SK-N-SH (cell line): Measurements from ENCODE around the gene CCDC106. TPM values are rescaled to one million over a fixed set of nuclear protein-coding genes. Genes with fewer than 3 reads are reported as not detected.

Experiments
- CTCF ChIA-PET: fragments of 300-600, 350-600 bp; formaldehyde crosslinking; extraction: SDS; loops from one replicate; lab custom pipeline; 2021; lab: Yijun Ruan, JAX
- POLR2A ChIA-PET: fragments of 350-600 bp; sonication (Branson Sonifier 250); formaldehyde crosslinking; extraction: SDS; loops from one replicate; lab custom pipeline; 2020; ENCODE audit warnings: antibody characterized with exemption, inconsistent platforms; lab: Yijun Ruan, JAX
- DNase-seq: peaks from one replicate; pipeline ENCODE4 v3.0.0; 2012
- H2AFZ ChIP-seq: fragments of 200-600 bp; sonication (generic); 2 replicates; pipeline ENCODE4 v1.8.1; 2016; ENCODE audit warnings: antibody characterized with exemption, mild to moderate bottlenecking, low read depth
- H3F3A ChIP-seq: fragments of 200-600 bp; sonication (generic); replicated peaks from 2 replicates; pipeline ENCODE3; 2016; ENCODE audit warnings: antibody characterized with exemption, mild to moderate bottlenecking; ENCODE audit not compliant: insufficient read depth
- H3K27ac ChIP-seq, 2 experiments: fragments of 200-500 bp in 1 of 2; fragments of 200-600 bp in 1 of 2; sonication (Bioruptor generic) in 1 of 2; sonication (generic), shearing (Covaris generic) in 1 of 2; 2 replicates each; pipeline versions ENCODE4 v1.5.1 to v1.6.1; 2014 to 2016; ENCODE audit warnings: low read depth in 2 of 2, inconsistent platforms in 1 of 2, low read length in 1 of 2, mild to moderate bottlenecking in 1 of 2, mixed read lengths in 1 of 2
- H3K27me3 ChIP-seq: fragments of 200-600 bp; sonication (generic), shearing (Covaris generic); 2 replicates; pipeline ENCODE4 v1.6.1; 2016; ENCODE audit warnings: mixed run types; ENCODE audit not compliant: insufficient read depth
- H3K36me3 ChIP-seq, 2 experiments: fragments of 200-500 bp in 1 of 2; fragments of 200-600 bp in 1 of 2; sonication (Bioruptor generic) in 1 of 2; sonication (generic) in 1 of 2; replicated peaks in 1 of 2; 2 replicates each; pipeline versions ENCODE3 to v1.5.1; 2014 to 2016; ENCODE audit warnings: low read length in 1 of 2, mild to moderate bottlenecking in 1 of 2; ENCODE audit not compliant: insufficient read depth in 2 of 2, control insufficient read depth in 1 of 2
- H3K4me1 ChIP-seq, 2 experiments: fragments of 200-500 bp in 1 of 2; fragments of 200-600 bp in 1 of 2; sonication (Bioruptor generic) in 1 of 2; sonication (generic), shearing (Covaris generic) in 1 of 2; 2 replicates each; pipeline versions ENCODE4 v1.5.1 to v1.6.1; 2014 to 2016; ENCODE audit warnings: low read depth in 1 of 2, low read length in 1 of 2, mixed run types in 1 of 2; ENCODE audit not compliant: insufficient read depth in 2 of 2, control insufficient read depth in 1 of 2
- H3K4me2 ChIP-seq: fragments of 200-600 bp; sonication (generic), shearing (Covaris generic); 2 replicates; pipeline ENCODE4 v1.6.1; 2017; ENCODE audit warnings: mixed run types
- H3K4me3 ChIP-seq, 2 experiments: fragments of 200-500 bp in 1 of 2; fragments of 200-600 bp in 1 of 2; sonication (Bioruptor generic) in 1 of 2; sonication (generic), shearing (Covaris generic) in 1 of 2; 2 replicates each; pipeline versions ENCODE4 v1.5.1 to v1.8.1; 2014 to 2016; ENCODE audit warnings: low read depth in 2 of 2, inconsistent platforms in 1 of 2, low read length in 1 of 2, mild to moderate bottlenecking in 1 of 2, mixed read lengths in 1 of 2, moderate library complexity in 1 of 2
- H3K79me2 ChIP-seq: fragments of 200-600 bp; sonication (generic); 2 replicates; pipeline ENCODE4 v1.8.1; 2017; ENCODE audit warnings: mild to moderate bottlenecking; ENCODE audit not compliant: insufficient read depth
- H3K9ac ChIP-seq: fragments of 200-600 bp; sonication (generic); 2 replicates; pipeline ENCODE4 v1.6.1; 2017; ENCODE audit warnings: mixed run types
- H3K9me2 ChIP-seq: fragments of 200-600 bp; sonication (generic); 2 replicates; pipeline ENCODE4 v1.6.1; 2017; ENCODE audit warnings: mixed run types
- H3K9me3 ChIP-seq: fragments of 200-600 bp; sonication (generic); 2 replicates; pipeline ENCODE4 v1.6.1; 2017; ENCODE audit warnings: mixed run types, mild to moderate bottlenecking, moderate library complexity
- H4K20me1 ChIP-seq: fragments of 200-600 bp; sonication (generic); 2 replicates; pipeline ENCODE4 v1.6.1; 2017; ENCODE audit warnings: mild to moderate bottlenecking, mixed run types; ENCODE audit not compliant: insufficient read depth
- CHD2 ChIP-seq: fragments of 150-350 bp; IDR thresholded peaks from 2 replicates; pipeline ENCODE4 v1.6.1; 2018; ENCODE audit warnings: low read length; ENCODE audit not compliant: partially characterized antibody
- ELF1 ChIP-seq: IDR thresholded peaks from 2 replicates; pipeline ENCODE4 v1.4.0; 2012
- EP300 ChIP-seq, 2 experiments: IDR thresholded peaks; 2 replicates each; pipeline versions ENCODE4 v1.4.0 to v1.6.1; 2012; ENCODE audit warnings: borderline replicate concordance in 1 of 2, low read depth in 1 of 2, low read length in 1 of 2
- EZH2phosphoT487 ChIP-seq: fragments of 200-600 bp; sonication (generic); IDR thresholded peaks from 2 replicates; pipeline ENCODE4 v1.6.1; 2017; ENCODE audit warnings: low read depth, mixed run types, mild to moderate bottlenecking, antibody characterized with exemption, moderate library complexity, borderline replicate concordance
- FOSL2 ChIP-seq: IDR thresholded peaks from 2 replicates; pipeline ENCODE4 v1.4.0; 2012; ENCODE audit warnings: low read depth, mild to moderate bottlenecking, moderate library complexity, borderline replicate concordance
- FOXJ3 ChIP-seq: sonication (generic); formaldehyde crosslinking; IDR thresholded peaks from 2 replicates; pipeline ENCODE4 v1.5.1; 2020; ENCODE audit warnings: mild to moderate bottlenecking, missing genetic modification reagents
- GABPA ChIP-seq: IDR thresholded peaks from 2 replicates; pipeline ENCODE4 v1.4.0; 2012; ENCODE audit warnings: low read depth, mild to moderate bottlenecking
- GATA2 ChIP-seq: sonication (generic); formaldehyde crosslinking; IDR thresholded peaks from 2 replicates; pipeline ENCODE4 v1.5.0; 2020; ENCODE audit warnings: mild to moderate bottlenecking, missing genetic modification reagents
- JUND ChIP-seq: IDR thresholded peaks from 2 replicates; pipeline ENCODE4 v1.4.0; 2012
- MAX ChIP-seq: IDR thresholded peaks from 2 replicates; pipeline ENCODE4 v1.4.0; 2012; ENCODE audit warnings: low read depth
- MEF2A ChIP-seq: IDR thresholded peaks from 2 replicates; pipeline ENCODE4 v1.4.0; 2012; ENCODE audit warnings: low read depth, borderline replicate concordance
- NFIC ChIP-seq: IDR thresholded peaks from 2 replicates; pipeline ENCODE4 v1.4.0; 2012; ENCODE audit warnings: borderline replicate concordance
- POLR2AphosphoS5 ChIP-seq: IDR thresholded peaks from 2 replicates; pipeline ENCODE4 v1.6.1; 2012; ENCODE audit warnings: low read depth, low read length
- RAD21 ChIP-seq: IDR thresholded peaks from 2 replicates; pipeline ENCODE4 v1.6.1; 2012; ENCODE audit warnings: mild to moderate bottlenecking, low read length
- REST ChIP-seq: IDR thresholded peaks from 2 replicates; pipeline ENCODE4 v1.6.1; 2012; ENCODE audit warnings: mild to moderate bottlenecking, low read depth, low read length, moderate library complexity
- RFX5 ChIP-seq: IDR thresholded peaks from 2 replicates; pipeline ENCODE4 v1.6.1; 2012; ENCODE audit warnings: mild to moderate bottlenecking, improper control_type of control experiment, low read length
- RXRA ChIP-seq: IDR thresholded peaks from 2 replicates; pipeline ENCODE4 v1.4.0; 2012; ENCODE audit warnings: low read depth, mild to moderate bottlenecking, borderline replicate concordance
- SIN3A ChIP-seq: IDR thresholded peaks from 2 replicates; pipeline ENCODE4 v1.6.1; 2012; ENCODE audit warnings: low read depth, mild to moderate bottlenecking, low read length, moderate library complexity, borderline replicate concordance
- SMC3 ChIP-seq: IDR thresholded peaks from 2 replicates; pipeline ENCODE4 v1.6.1; 2012; ENCODE audit warnings: low read depth, low read length, improper control_type of control experiment
- TAF1 ChIP-seq: IDR thresholded peaks from 2 replicates; pipeline ENCODE4 v1.6.1; 2012; ENCODE audit warnings: low read depth, mild to moderate bottlenecking, low read length, moderate library complexity, borderline replicate concordance
- TCF12 ChIP-seq: IDR thresholded peaks from 2 replicates; pipeline ENCODE4 v1.4.0; 2012
- YY1 ChIP-seq: IDR thresholded peaks from 2 replicates; pipeline ENCODE4 v1.4.0; 2012; ENCODE audit warnings: low read depth, mild to moderate bottlenecking
- WGBS: methylation state at CpG from one replicate; pipeline ENCODE4 v1.1.6; 2017; ENCODE audit warnings: low lambda C conversion rate; 5-methylcytosine and 5-hydroxymethylcytosine counted together
- polyA plus RNA-seq, 3 experiments: library from polyadenylated mRNA; depleted of rRNA; stranded (reverse); fragments of >200 nt; gene quantifications; 2 replicates each; pipeline ENCODE4 v1.2.3, GENCODE V29; 2012
- TF ChIP-seq, protein P1 (sequence below): IDR thresholded peaks from 2 replicates; pipeline ENCODE4 v1.4.0; 2012; ENCODE audit warnings: low read depth, borderline replicate concordance
- TF ChIP-seq, protein P2 (sequence below): fragments of 150-350 bp; IDR thresholded peaks from 2 replicates; pipeline ENCODE4 v1.6.1; 2017; ENCODE audit warnings: antibody characterized with exemption, low read length, low read depth, borderline replicate concordance
- TF ChIP-seq, protein P3 (sequence below): fragments of 150-350 bp; IDR thresholded peaks from 2 replicates; pipeline ENCODE4 v1.6.1; 2016; ENCODE audit warnings: mild to moderate bottlenecking, low read depth, low read length

CCDC106 gene
- polyA plus RNA-seq, 1 of the 3 experiments (the other 2 are of a cell fraction): 27.1 TPM

- Histone ChIP-seq H3K4me1 (peaks cover 15 to 47% of the 10 kb centered on the region in 2 experiments; a peak in 1 of 4 replicates), H3K4me2 (peak within 1 kb of the TSS; percentile 95), H3F3A (peaks cover 29% of the 10 kb centered on the region), H3K9me3 (no peaks in the 10 kb centered on the region), H3K27ac (peak within 1 kb of the TSS; percentile 85 to 88), H3K9me2 (no peaks in the 10 kb centered on the region), H3K79me2 (peaks cover 95% of the 10 kb centered on the region), H3K27me3 (no peaks in the 10 kb centered on the region), H3K36me3 (peaks cover 10 to 13% of the 10 kb centered on the region in 2 experiments), H2AFZ (peak within 1 kb of the TSS; percentile 49; the same call in 1 of the 2 replicates), H3K4me3 (peak within 1 kb of the TSS; percentile 53 to 81), H3K9ac (peak within 1 kb of the TSS; percentile 86), H4K20me1 (no peaks in the 10 kb centered on the region)
- peak; percentile 90 for DNase-seq
- CTCF ChIA-PET: interaction anchor here (1.0 to 5.0 kb wide), 7 partner anchors 8 to 54 kb away, joined by 3 to 28 read pairs (median 8); no protein-coding TSS in a partner anchor
- 4% methylated on average over 31 of the region's 89 CpGs for WGBS
- POLR2A ChIA-PET: interaction anchor here (0.9 to 1.0 kb wide), 2 partner anchors 41 to 153 kb away, joined by 4 read pairs; partner anchors contain the start of gene ZNF524
- TF ChIP-seq YY1: peak; percentile 51; the same call in 1 of the 2 replicates
- TF ChIP-seq RAD21: no peak
- TF ChIP-seq EZH2phosphoT487: no peak
- TF ChIP-seq POLR2AphosphoS5: no peak
- TF ChIP-seq FOSL2: no peak
- no peak for TF ChIP-seq SMC3
- peak; percentile 72; the same call in 1 of the 2 replicates for TF ChIP-seq SIN3A
- TF ChIP-seq RFX5: 0 out of 2 replicates have a peak, but pooled peaks have one; percentile 14
- no peak for TF ChIP-seq TCF12
- TF ChIP-seq MEF2A: no peak
- TF ChIP-seq FOXJ3 (CRISPR knock-in tag): no peak
- 0 out of 2 replicates have a peak, but pooled peaks have one; percentile 12 for TF ChIP-seq ELF1
- TF ChIP-seq MAX: 0 out of 2 replicates have a peak, but pooled peaks have one; percentile 47
- TF ChIP-seq NFIC: no peak
- TF ChIP-seq CHD2: peak; percentile 35
- TF ChIP-seq, protein P1, sequence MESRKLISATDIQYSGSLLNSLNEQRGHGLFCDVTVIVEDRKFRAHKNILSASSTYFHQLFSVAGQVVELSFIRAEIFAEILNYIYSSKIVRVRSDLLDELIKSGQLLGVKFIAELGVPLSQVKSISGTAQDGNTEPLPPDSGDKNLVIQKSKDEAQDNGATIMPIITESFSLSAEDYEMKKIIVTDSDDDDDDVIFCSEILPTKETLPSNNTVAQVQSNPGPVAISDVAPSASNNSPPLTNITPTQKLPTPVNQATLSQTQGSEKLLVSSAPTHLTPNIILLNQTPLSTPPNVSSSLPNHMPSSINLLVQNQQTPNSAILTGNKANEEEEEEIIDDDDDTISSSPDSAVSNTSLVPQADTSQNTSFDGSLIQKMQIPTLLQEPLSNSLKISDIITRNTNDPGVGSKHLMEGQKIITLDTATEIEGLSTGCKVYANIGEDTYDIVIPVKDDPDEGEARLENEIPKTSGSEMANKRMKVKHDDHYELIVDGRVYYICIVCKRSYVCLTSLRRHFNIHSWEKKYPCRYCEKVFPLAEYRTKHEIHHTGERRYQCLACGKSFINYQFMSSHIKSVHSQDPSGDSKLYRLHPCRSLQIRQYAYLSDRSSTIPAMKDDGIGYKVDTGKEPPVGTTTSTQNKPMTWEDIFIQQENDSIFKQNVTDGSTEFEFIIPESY: no peak
- peak; percentile 62 for TF ChIP-seq GABPA
- peak in 1 of 2 experiments; percentile 28; a peak in 1 of 4 replicates for TF ChIP-seq EP300 (IDR thresholded peaks at IDR 0.05; ENCODE audit: borderline replicate concordance in 1 of 2, low read depth in 1 of 2, low read length in 1 of 2)
- TF ChIP-seq TAF1: peak; percentile 51; the same call in 1 of the 2 replicates
- 0 out of 2 replicates have a peak, but pooled peaks have one; percentile 7 for TF ChIP-seq REST
- TF ChIP-seq RXRA: no peak
- TF ChIP-seq, protein P2, sequence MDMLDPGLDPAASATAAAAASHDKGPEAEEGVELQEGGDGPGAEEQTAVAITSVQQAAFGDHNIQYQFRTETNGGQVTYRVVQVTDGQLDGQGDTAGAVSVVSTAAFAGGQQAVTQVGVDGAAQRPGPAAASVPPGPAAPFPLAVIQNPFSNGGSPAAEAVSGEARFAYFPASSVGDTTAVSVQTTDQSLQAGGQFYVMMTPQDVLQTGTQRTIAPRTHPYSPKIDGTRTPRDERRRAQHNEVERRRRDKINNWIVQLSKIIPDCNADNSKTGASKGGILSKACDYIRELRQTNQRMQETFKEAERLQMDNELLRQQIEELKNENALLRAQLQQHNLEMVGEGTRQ: no peak
- no peak for TF ChIP-seq JUND
- no peak for TF ChIP-seq GATA2 (CRISPR knock-in tag)
- TF ChIP-seq, protein P3, sequence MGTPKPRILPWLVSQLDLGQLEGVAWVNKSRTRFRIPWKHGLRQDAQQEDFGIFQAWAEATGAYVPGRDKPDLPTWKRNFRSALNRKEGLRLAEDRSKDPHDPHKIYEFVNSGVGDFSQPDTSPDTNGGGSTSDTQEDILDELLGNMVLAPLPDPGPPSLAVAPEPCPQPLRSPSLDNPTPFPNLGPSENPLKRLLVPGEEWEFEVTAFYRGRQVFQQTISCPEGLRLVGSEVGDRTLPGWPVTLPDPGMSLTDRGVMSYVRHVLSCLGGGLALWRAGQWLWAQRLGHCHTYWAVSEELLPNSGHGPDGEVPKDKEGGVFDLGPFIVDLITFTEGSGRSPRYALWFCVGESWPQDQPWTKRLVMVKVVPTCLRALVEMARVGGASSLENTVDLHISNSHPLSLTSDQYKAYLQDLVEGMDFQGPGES: no peak
Measured at GRCh38 chr19:55640577-55641425, 7.2 kb upstream of the CCDC106 start, which contains the start of gene ZNF580. TSS of gene ZNF580 (plus strand) at chr19:55641002. CDS start at chr19:55642509, 1,507 bp downstream.
